ENCODE data around the gene SUGCT. TPM values are rescaled to one million over a fixed set of nuclear protein-coding genes. Genes with fewer than 3 reads are reported as not detected.

SUGCT gene
- total and polyA plus RNA-seq, 2 experiments from 2014 or later = 21.4 to 57.8 TPM

- Histone ChIP-seq H3K4me1 (ENCODE audit: low read depth) (peaks cover 7% of the 10 kb centered on the region), H3K9me3 (ENCODE audit: low read depth) (no peaks in the 10 kb centered on the region), H3K27ac (no peak overlapping the region), H3K27me3 (no peaks in the 10 kb centered on the region), H3K36me3 (no peaks in the 10 kb centered on the region), H3K4me3 (no peak overlapping the region)
- no peak for TF ChIP-seq CTCF (IDR thresholded peaks at IDR 0.05; ENCODE audit: low read depth, low read length)
- no peak for DNase-seq (ENCODE audit: low read depth in 1 of 2, low spot score in 1 of 2)
Observed at GRCh38 chr7:40531956-40532355, 397.2 kb downstream of the SUGCT start.

- no peaks in the 10 kb centered on the region for H3K36me3 ChIP-seq
- H3K4me1 ChIP-seq (ENCODE audit: low read depth) = peaks cover 8% of the 10 kb centered on the region
- H3K4me3 ChIP-seq = no peak overlapping the region
- TF ChIP-seq CTCF (IDR thresholded peaks at IDR 0.05; ENCODE audit: low read depth, low read length) = no peak
- DNase-seq (ENCODE audit: low read depth in 1 of 2, low spot score in 1 of 2) = no peak
- H3K9me3 ChIP-seq (ENCODE audit: low read depth) = no peaks in the 10 kb centered on the region
- no peaks in the 10 kb centered on the region for H3K27me3 ChIP-seq
- peak overlapping the region; percentile 59 for H3K27ac ChIP-seq
Observed at GRCh38 chr7:40535678-40536077, 400.9 kb downstream of the SUGCT start.

- no peak for TF ChIP-seq CTCF (IDR thresholded peaks at IDR 0.05; ENCODE audit: low read depth, low read length)
- Histone ChIP-seq H3K4me3 (no peak overlapping the region), H3K9me3 (ENCODE audit: low read depth) (no peaks in the 10 kb centered on the region), H3K4me1 (ENCODE audit: low read depth) (peaks cover 8% of the 10 kb centered on the region), H3K27ac (peak overlapping the region; percentile 59), H3K36me3 (no peaks in the 10 kb centered on the region), H3K27me3 (no peaks in the 10 kb centered on the region)
- peak; percentile 20 to 59 for DNase-seq (ENCODE audit: low read depth in 1 of 2, low spot score in 1 of 2)
Observed at GRCh38 chr7:40536421-40536820, 401.6 kb downstream of the SUGCT start.

GRCh38 chr7:40538281-40538680, 403.5 kb downstream of the SUGCT start:
- Histone ChIP-seq H3K4me1 (ENCODE audit: low read depth) (peaks cover 11% of the 10 kb centered on the region), H3K27ac (no peak overlapping the region), H3K36me3 (no peaks in the 10 kb centered on the region), H3K9me3 (ENCODE audit: low read depth) (no peaks in the 10 kb centered on the region), H3K4me3 (no peak overlapping the region), H3K27me3 (no peaks in the 10 kb centered on the region)
- TF ChIP-seq CTCF (IDR thresholded peaks at IDR 0.05; ENCODE audit: low read depth, low read length) = no peak
- peak in 1 of 2 donors; percentile 59 for DNase-seq (ENCODE audit: low read depth in 1 of 2, low spot score in 1 of 2)

GRCh38 chr7:40541336-40541735, 406.5 kb downstream of the SUGCT start:
- no peak for TF ChIP-seq CTCF (IDR thresholded peaks at IDR 0.05; ENCODE audit: low read depth, low read length)
- DNase-seq (ENCODE audit: low read depth in 1 of 2, low spot score in 1 of 2) = peak in 1 of 2 donors; percentile 82
- no peaks in the 10 kb centered on the region for H3K9me3 ChIP-seq (ENCODE audit: low read depth)
- H3K27me3 ChIP-seq = no peaks in the 10 kb centered on the region
- peaks cover 29% of the 10 kb centered on the region for H3K4me1 ChIP-seq (ENCODE audit: low read depth)
- no peak overlapping the region for H3K27ac ChIP-seq
- H3K36me3 ChIP-seq = no peaks in the 10 kb centered on the region
- no peak overlapping the region for H3K4me3 ChIP-seq

Data from cardiac muscle cell (in vitro differentiated cells and primary cell).